CD4-positive, alpha-beta T cell (primary cell): ENCODE results near the gene DMKN. TPM values are rescaled to one million over a fixed set of nuclear protein-coding genes. Genes with fewer than 3 reads are reported as not detected.

Source experiments
- ATAC-seq: fragments of 200-7000 bp; cut with Tn5 transposase; one replicate; pipeline ENCODE4 v1.10.0; 2022; ENCODE audit warnings: mild to moderate bottlenecking; ENCODE audit not compliant: poor library complexity
- CTCF ChIA-PET: fragments of 350-600 bp; sonication (Branson Sonifier 250); formaldehyde crosslinking; loops from one replicate; lab custom pipeline; 2021; ENCODE audit warnings: antibody characterized with exemption, inconsistent platforms; lab: Charles Lee
- POLR2A ChIA-PET: fragments of 350-600 bp; sonication (Branson Sonifier 250); formaldehyde crosslinking; loops from one replicate; lab custom pipeline; 2021; ENCODE audit warnings: antibody characterized with exemption, inconsistent platforms; lab: Charles Lee
- DNase-seq, 14 experiments: peaks; one replicate each; pipeline ENCODE4 v3.0.0-alpha.2; 2013 to 2020; ENCODE audit warnings: mixed read lengths in 2 of 14
- H3K27ac ChIP-seq, 2 donors: one replicate each; pipeline versions ENCODE4 v1.5.1 to v1.7.0; 2013; ENCODE audit warnings: low read length in 2 of 2, low read depth in 1 of 2, mild to moderate bottlenecking in 1 of 2
- H3K27me3 ChIP-seq, 2 experiments: 1 replicate in 1 of 2; 2 replicates in 1 of 2; pipeline versions ENCODE4 v1.6.1 to v1.7.0; 2013; ENCODE audit warnings: low read length in 2 of 2, control low read depth in 1 of 2, mild to moderate bottlenecking in 1 of 2, moderate library complexity in 1 of 2; ENCODE audit not compliant: insufficient read depth in 2 of 2, control insufficient read depth in 1 of 2
- H3K36me3 ChIP-seq: one replicate; pipeline ENCODE4 v1.6.1; 2013; ENCODE audit warnings: low read length, control low read depth; ENCODE audit not compliant: insufficient read depth
- H3K4me1 ChIP-seq: one replicate; pipeline ENCODE4 v1.6.1; 2013; ENCODE audit warnings: low read length, control low read depth; ENCODE audit not compliant: insufficient read depth
- H3K4me3 ChIP-seq: one replicate; pipeline ENCODE4 v1.5.1; 2013; ENCODE audit warnings: mild to moderate bottlenecking, low read length, moderate library complexity
- H3K9me3 ChIP-seq, 2 experiments: 1 replicate in 1 of 2; 2 replicates in 1 of 2; pipeline versions ENCODE4 v1.6.1 to v1.7.0; 2013; ENCODE audit warnings: low read length in 2 of 2, mild to moderate bottlenecking in 2 of 2, control low read depth in 1 of 2, moderate library complexity in 1 of 2; ENCODE audit not compliant: control insufficient read depth in 1 of 2, insufficient read depth in 1 of 2
- H3K27ac Mint-ChIP-seq: one replicate; pipeline ENCODE4 v1.8.0; 2020; ENCODE audit warnings: mixed read lengths
- H3K27me3 Mint-ChIP-seq: one replicate; pipeline ENCODE4 v1.8.0; 2021; ENCODE audit warnings: mixed read lengths
- H3K36me3 Mint-ChIP-seq: one replicate; pipeline ENCODE4 v1.8.0; 2021; ENCODE audit warnings: low read depth, mixed read lengths
- H3K4me1 Mint-ChIP-seq: one replicate; pipeline ENCODE4 v1.8.0; 2021; ENCODE audit warnings: low read depth, mixed read lengths
- H3K4me3 Mint-ChIP-seq: one replicate; pipeline ENCODE4 v1.8.0; 2020; ENCODE audit warnings: mild to moderate bottlenecking, mixed read lengths
- H3K9me3 Mint-ChIP-seq: one replicate; pipeline ENCODE4 v1.8.0; 2020; ENCODE audit warnings: mixed read lengths
- CTCF ChIP-seq: fragments of 200-600 bp; IDR thresholded peaks from one replicate; pipeline ENCODE4 v1.8.0; 2022; ENCODE audit warnings: antibody characterized with exemption, mild to moderate bottlenecking
- intact Hi-C, 2 experiments: fragments of 100-400 bp; cut with DNase I in 1 of 2; cut with micrococcal nuclease in 1 of 2; formaldehyde crosslinking; loops; one replicate each; pipeline versions ENCODE4 v1.15.1 to v1.9.0; 2023 to 2025; cut with DNase I, micrococcal nuclease
- total RNA-seq, 174 experiments: library from RNA in 2 of 174; stranded (reverse) in 2 of 174; gene quantifications; one replicate each; pipeline ENCODE4 v1.2.3 and lab custom pipeline; 2021 to 2026

The DMKN gene
- total RNA-seq, 2 experiments from 2014 or later = not detected

- intact Hi-C loops = no loop called here
- no peak overlapping the region for H3K4me3 ChIP-seq
- H3K4me1 ChIP-seq = peaks cover 14% of the 10 kb centered on the region
- no peak for TF ChIP-seq CTCF
- Mint-ChIP-seq H3K4me3 (no peak overlapping the region), H3K27me3 (peaks cover 59% of the 10 kb centered on the region), H3K9me3 (no peaks in the 10 kb centered on the region), H3K36me3 (no peaks in the 10 kb centered on the region), H3K4me1 (peaks cover 12% of the 10 kb centered on the region), H3K27ac (no peak overlapping the region)
- POLR2A ChIA-PET = no interaction called here
- H3K9me3 ChIP-seq = peaks cover 0 to 14% of the 10 kb centered on the region in 2 experiments
- DNase-seq (no peak), ATAC-seq (no peak)
- H3K27me3 ChIP-seq = peaks cover 4 to 6% of the 10 kb centered on the region in 2 experiments
- CTCF ChIA-PET = no interaction called here
- no peaks in the 10 kb centered on the region for H3K36me3 ChIP-seq
- no peak overlapping the region for H3K27ac ChIP-seq
Measured at GRCh38 chr19:35529241-35530218, 16.1 kb upstream of the DMKN start.

GRCh38 chr19:35528218-35529038 is 15.0 kb upstream of the DMKN start, which contains the start of gene SBSN:
SBSN (minus strand) TSS chr19:35528311; CDS start chr19:35528281, 30 bp downstream.
- ChIA-PET CTCF (no interaction called here), POLR2A (no interaction called here)
- no peak for TF ChIP-seq CTCF
- DNase-seq (no peak), ATAC-seq (no peak)
- Mint-ChIP-seq H3K27ac (no peak within 1 kb of the TSS), H3K4me3 (no peak within 1 kb of the TSS), H3K36me3 (no peaks in the 10 kb centered on the region), H3K9me3 (no peaks in the 10 kb centered on the region), H3K27me3 (peaks cover 56% of the 10 kb centered on the region), H3K4me1 (peaks cover 5% of the 10 kb centered on the region)
- H3K27me3 ChIP-seq = peaks cover 0 to 5% of the 10 kb centered on the region in 2 experiments
- no peak within 1 kb of the TSS for H3K27ac ChIP-seq
- no peak within 1 kb of the TSS for H3K4me3 ChIP-seq
- H3K9me3 ChIP-seq = peaks cover 0 to 12% of the 10 kb centered on the region in 2 experiments
- intact Hi-C loops = no loop called here
- H3K4me1 ChIP-seq = peaks cover 3% of the 10 kb centered on the region
- H3K36me3 ChIP-seq = no peaks in the 10 kb centered on the region

- DNase-seq = no peak
- no peak for TF ChIP-seq CTCF
- Mint-ChIP-seq H3K27me3 (peaks cover 41% of the 10 kb centered on the region), H3K36me3 (no peaks in the 10 kb centered on the region), H3K4me3 (no peak overlapping the region), H3K27ac (no peak overlapping the region), H3K9me3 (no peaks in the 10 kb centered on the region), H3K4me1 (no peaks in the 10 kb centered on the region)
- peaks cover 0 to 3% of the 10 kb centered on the region in 2 experiments for H3K27me3 ChIP-seq
- peaks cover 0 to 9% of the 10 kb centered on the region in 2 experiments for H3K9me3 ChIP-seq
- ChIA-PET POLR2A (no interaction called here), CTCF (no interaction called here)
- H3K4me3 ChIP-seq = no peak overlapping the region
- intact Hi-C loops = no loop called here
- no peak overlapping the region for H3K27ac ChIP-seq
- ATAC-seq = no peak
- no peaks in the 10 kb centered on the region for H3K36me3 ChIP-seq
- no peaks in the 10 kb centered on the region for H3K4me1 ChIP-seq
Measured at GRCh38 chr19:35525873-35526272, 12.4 kb upstream of the DMKN start.
